GM19099 (cell line): ENCODE measurements around the gene LASP1.

Experiments used
- POLR2A ChIP-seq: IDR thresholded peaks from 3 replicates; pipeline ENCODE4 v1.6.1; 2011; ENCODE audit warnings: low read depth; ENCODE audit not compliant: insufficient read length; ENCODE audit errors: extremely low read depth

The LASP1 gene

DNA sequence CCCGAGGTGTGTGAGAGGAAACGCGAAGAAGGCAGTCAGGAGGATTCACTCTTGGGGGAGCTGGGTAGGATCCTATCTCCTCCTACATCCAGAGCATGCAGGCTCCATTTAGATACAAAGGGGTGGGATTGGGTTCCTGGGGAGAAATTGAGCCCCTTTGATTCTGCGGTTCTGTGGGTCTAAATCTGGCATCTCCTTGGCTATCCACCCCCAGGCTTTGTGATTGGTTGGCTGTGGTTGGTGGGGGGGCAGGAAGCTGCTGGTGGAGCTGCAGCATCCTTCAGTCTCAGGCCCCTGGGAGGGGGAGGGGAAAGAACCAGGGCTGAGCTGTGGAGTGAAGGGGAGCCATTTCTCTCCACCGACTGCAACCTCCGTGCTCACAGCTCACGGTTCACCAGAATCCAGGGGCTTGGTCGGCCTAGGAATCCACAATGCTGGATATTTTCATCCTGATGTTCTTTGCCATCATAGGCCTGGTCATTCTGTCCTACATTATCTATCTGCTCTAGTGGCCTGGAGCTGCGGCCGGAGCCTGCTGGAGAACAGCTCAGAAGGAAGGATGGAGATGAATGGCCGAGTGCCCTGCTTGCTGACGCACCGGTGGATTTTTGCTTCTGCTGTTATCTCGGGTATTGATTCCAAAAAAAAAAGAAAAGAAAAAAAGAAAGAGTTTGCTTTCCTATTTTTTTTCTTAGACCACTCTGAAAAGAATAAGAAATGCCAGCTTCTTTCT lies 55.6 kb downstream of the LASP1 start, which contains the start of gene LASP1NB:
LASP1NB (plus strand) TSS at position 352 of the 733 bp plus-strand sequence.
- no peak for TF ChIP-seq POLR2A

DNA sequence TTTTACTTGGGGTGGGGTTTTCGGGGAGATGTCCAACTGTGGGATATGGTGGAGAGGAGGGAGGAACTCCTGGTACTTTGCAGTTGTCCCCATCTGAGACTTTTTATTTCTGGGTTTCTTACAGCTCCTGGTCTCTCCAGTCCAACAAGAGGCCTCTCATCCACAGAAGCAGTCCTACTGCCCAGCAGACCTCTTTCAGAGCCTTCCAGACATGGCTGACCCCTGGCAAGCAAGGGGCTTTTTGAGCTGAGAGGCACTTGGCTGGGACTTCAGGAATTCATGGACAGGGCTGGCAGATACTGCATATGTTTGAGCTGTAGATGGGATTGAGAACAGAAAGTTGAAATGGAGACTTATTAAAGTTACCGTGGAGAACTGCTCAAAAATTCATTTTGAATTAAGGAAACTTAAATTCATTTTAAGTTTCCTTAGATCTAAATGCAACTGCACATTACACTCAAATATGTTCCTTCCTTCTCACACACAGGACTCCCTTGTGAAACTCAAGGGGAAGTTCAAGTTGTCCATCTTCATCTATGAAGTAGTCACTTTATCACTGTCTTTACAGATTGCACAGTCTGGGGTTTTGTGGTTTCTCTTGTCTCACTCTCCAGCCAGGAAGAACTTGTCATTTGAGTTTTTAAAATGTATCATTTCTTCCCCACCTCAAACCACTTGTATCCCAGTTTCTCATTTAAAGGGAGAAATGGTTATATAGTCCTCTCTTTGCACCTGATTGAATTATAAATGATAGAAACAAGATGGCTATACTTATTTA lies 56.6 kb downstream of the LASP1 start:
- no peak for TF ChIP-seq POLR2A

DNA sequence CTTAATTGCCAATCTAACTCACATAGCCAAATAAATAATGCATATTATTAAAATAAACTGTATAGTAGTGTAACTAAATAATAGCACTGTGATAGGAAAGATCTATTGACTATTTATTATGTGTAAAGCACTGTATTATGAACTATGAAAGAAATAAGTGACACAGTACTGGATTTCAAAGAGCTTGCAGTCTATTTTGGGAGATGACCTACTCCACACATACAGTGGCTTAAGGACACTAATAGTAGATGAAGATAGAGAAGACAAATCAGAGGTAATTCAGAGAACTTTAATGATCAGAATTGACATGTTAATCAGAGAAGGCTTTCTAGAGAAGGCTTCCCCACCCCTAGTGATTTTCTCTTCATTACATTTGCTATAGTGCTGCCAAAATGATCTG lies 70.1 kb downstream of the LASP1 start:
- TF ChIP-seq POLR2A, result no peak

DNA sequence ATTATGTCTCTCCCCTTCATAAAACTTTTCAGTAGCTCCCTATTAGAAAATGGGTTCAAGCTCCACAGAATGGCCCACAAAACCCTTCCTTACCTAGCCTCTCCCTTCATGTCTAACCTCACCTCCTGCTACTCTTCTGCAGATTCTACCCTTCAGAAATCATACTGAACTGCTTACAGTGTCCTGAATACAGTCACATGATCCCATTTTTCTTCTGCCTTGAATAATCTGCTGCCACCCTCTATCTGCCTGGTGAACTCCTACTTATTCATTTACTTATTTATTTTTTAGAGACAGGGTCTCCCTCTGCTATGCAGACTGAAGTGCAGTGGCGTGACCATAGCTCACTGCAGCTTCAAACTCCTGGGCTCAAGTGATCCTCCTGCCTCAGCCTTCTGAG lies 70.5 kb downstream of the LASP1 start:
- no peak for TF ChIP-seq POLR2A

DNA sequence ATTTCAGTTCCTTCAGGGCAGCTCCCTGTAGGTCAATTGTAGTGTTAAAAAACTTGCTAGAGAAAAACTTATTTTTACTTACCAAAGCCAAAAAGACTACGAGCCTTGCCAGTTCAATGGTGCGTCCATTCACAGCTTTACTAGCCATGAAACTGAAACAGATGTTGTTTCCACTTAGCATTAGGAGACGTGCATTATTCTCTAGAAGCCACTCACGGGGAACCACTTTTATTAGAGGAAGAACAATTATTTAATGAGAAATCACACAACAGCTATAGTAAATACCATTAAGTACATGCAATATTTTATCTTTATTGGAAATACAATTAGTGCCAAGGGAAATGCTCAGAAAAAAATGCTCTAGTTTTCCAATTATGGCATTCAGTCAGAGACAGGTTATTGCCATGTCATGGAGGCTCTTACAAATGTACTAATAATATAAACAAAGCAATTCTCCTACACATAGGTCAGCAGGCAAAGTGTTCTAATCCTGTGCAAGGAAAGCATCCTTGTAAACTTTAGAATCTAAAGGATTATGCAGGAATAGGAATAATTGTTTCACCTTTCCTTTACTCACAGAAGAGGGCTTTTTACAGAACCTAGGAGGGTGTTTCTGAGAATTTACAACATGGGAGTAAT lies 73.0 kb downstream of the LASP1 start:
- no peak for TF ChIP-seq POLR2A

DNA sequence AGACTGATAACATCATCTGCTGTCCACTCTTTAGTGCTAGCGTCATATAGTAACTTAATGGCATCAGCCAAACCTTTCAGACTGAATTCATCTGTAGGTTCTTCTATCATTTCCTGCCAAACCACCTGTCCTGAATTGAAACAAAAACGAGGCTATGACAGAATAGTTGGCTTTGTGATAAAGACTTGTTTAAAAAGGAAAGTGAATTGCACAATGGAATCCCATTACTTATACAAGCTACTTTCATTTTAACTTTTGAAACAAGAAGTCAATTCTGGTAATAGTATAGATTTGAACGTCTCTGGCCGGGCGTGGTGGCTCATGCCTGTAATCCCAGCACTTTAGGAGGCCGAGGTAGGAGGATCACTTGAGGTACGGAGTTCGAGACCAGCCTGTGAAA lies 73.7 kb downstream of the LASP1 start:
- TF ChIP-seq POLR2A, result no peak

DNA sequence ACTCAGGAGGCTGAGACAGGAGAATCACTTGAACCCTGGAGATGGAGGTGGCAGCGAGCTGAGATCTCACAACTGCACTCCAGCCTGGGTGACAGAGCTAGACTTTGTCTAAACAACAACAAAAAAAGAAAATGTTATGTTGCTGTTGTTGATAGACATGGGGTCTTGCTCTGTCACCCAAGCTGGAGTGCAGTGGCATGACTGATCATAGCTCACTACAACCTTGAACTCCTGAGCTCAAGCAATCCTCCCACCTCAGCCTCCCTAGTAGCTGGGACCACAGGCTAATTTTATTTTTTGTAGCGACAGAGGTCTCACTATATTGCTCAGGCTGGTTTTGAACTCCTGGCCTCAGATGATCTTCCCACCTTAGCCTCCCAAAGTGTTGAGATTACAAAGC lies 77.3 kb downstream of the LASP1 start:
- TF ChIP-seq POLR2A, result no peak

DNA sequence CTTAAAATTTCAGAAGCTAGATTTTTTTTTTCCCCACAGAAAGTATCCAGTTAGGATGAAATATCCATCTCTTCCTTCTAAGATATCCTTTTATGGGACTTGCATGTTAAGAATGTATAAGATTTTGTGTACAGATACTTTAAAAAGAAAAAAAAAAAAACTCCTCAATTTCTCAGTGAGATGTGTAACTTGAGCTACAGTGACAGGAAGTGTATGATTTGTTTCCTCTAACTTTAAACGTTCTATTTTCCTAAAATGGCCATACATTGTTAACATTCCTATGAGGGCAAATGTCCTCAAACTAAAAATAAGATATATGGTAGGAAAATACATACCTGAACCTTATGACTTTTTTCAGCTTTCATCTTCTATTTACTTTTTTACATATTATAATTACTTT lies 88.5 kb downstream of the LASP1 start:
- no peak for TF ChIP-seq POLR2A

DNA sequence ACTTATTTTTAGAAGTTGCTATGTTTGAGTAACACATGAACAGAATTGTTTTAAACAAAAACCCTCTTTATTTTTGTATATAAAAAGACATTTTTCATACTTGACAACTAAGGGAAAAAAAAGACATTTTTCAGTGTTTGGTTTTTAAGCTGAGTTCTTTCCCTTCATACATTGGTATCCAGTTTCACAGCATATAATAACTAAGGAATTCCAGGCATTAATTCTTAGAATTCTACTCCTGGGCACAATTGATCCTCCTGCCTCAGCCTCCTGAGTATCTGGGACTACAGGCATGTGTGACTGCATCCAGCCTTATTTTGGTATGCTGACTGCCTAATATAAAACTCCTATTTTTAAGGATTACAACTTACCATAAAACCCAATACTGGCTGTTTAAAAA lies 88.9 kb downstream of the LASP1 start:
- no peak for TF ChIP-seq POLR2A

DNA sequence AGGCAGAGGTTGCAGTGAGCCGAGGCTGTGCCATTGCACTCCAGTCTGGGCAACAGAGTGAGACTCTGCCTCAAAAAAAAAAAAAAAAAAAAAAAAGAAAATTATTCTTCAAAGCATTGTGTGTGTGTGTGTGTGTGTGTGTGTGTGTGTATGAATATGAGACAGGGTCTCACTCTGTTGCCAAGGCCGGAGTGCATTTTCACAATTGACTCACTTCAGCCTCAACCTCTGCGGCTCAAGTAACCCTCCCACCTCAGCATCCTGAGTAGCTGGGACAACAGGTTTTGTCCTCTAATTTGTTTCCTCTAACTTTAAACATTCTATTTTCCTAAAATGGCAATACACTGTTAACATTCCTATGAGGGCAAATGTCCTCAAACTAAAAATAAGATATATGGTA lies 89.7 kb downstream of the LASP1 start:
- TF ChIP-seq POLR2A, result no peak

DNA sequence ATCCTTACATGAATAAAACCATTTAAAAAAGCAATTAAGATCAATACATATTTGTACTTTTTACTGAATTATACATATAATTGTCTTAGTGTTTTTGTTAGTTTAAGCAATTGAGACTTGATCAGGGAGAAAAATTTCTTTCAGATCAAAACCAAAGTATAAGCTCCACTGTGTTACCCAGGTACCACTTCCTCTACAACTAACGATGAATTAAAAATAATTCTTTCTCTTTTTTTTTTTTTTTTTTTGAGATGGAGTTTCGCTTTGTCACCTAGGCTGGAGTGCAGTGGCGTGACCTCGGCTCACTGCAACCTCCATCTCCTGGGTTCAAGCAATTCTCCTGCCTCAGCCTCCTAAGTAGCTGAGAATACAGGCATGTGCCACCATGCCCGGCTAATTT lies 90.5 kb downstream of the LASP1 start:
- no peak for TF ChIP-seq POLR2A

DNA sequence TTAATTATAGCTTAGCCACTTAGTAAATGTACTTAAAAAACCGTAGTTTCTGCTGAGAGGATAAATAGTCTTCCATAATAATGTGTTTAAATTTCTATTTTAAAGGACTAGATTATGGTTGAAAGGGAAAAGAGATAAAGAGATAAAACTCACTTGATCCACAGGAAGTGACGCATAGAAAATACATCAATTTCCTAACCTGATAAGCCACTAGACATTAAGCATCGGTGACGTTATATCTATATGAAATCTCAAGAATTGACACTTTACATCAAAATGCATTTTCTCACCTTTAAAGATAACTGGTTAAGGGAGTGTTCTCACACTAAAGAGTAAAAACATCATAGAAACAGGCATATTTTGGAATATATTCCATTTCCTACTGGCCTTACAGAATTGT lies 91.6 kb downstream of the LASP1 start:
- no peak for TF ChIP-seq POLR2A

DNA sequence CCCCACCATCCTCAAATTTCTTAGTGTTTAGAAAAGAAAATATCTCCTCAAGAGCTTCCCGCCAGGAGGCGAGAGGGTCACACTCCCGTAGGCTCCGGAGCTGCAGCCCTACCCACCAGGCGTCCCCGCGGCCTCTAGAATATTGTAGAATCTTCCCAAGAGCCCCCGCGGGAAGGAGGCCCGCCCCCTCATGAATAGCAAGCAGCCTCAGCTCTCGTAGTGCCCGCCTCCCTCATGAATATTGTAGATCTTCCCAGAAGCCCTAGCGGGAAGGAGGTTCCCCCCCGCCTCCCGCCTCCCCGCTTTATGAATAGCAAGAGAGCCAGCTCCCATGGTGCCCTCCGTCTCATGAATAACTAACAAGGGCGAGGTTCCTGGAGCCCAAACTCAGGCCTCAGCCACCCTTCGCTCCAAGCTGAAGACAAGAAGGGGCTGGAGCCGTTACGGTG lies 97.5 kb downstream of the LASP1 start, which contains the start of gene FBXO47:
FBXO47 (minus strand) TSS at position 114 of the 449 bp plus-strand sequence. CDS start 4,378 bp downstream, outside the sequence.
- no peak for TF ChIP-seq POLR2A

DNA sequence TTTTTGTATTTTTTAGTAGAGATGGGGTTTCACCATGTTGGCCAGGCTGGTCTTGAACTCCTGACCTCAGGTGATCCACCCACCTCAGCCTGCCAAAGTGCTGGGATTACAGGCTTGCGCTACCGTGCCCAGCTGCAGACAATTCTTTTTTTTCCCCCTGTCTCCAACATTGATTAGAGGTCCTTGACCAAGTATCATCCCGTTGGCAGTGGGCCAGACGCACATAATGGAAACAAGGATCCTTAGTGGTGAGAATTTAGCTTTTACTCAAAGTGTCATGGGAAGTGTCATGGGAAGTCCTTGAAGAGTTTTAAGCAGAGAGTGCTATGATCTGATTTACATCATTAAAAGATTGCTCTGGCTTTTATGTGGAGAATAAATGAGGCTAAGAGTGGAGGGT lies 99.4 kb downstream of the LASP1 start:
- no peak for TF ChIP-seq POLR2A

DNA sequence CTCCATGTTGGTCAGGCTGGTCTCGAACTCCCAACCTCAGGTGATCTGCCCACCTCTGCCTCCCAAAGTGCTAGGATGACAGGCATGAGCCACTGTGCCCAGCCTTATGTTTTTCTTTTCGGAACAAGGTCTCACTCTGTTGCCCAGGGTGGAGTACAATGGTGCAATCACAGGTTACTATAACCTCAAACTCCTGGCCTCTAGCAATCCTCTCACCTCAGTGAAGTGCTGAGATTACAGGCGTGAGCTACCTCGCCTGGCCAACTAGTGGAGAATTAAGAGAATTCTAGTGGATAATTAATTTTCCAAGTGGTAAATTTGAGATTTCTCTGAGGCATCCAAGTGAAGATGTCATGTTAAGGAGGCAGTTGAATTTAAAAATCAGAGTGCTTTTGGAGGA lies 100.3 kb downstream of the LASP1 start:
- no peak for TF ChIP-seq POLR2A
